Psoas muscle (tissue), 8 donors: ENCODE data around the gene DIS3. TPM values are rescaled to one million over a fixed set of nuclear protein-coding genes. Genes with fewer than 3 reads are reported as not detected.

Experiments
- ATAC-seq, 4 donors: fragments of 200-7000 bp; cut with Tn5 transposase; one replicate each; pipeline ENCODE4 v1.9.1; 2020; ENCODE audit warnings: moderate library complexity in 3 of 4, mild to moderate bottlenecking in 2 of 4
- DNase-seq, 2 donors: peaks; one replicate each; pipeline ENCODE4 v3.0.0-alpha.2; 2020
- H3K27ac ChIP-seq: fragments of 200-600 bp; one replicate; pipeline ENCODE4 v1.8.0; 2022
- H3K27me3 ChIP-seq, 3 donors: fragments of 200-600 bp in 1 of 3; one replicate each; pipeline versions ENCODE4 v1.6.1 to v1.8.0; 2013 to 2022; ENCODE audit warnings: low read length in 2 of 3, mild to moderate bottlenecking in 2 of 3, moderate library complexity in 1 of 3; ENCODE audit not compliant: insufficient read depth in 3 of 3
- H3K36me3 ChIP-seq, 2 donors: fragments of 200-600 bp in 1 of 2; one replicate each; pipeline versions ENCODE4 v1.6.1 to v1.8.0; 2013 to 2022; ENCODE audit warnings: low read depth in 1 of 2, mild to moderate bottlenecking in 1 of 2, moderate library complexity in 1 of 2; ENCODE audit not compliant: insufficient read depth in 1 of 2
- H3K4me1 ChIP-seq: fragments of 200-600 bp; one replicate; pipeline ENCODE4 v1.8.0; 2022
- H3K4me3 ChIP-seq: fragments of 200-600 bp; one replicate; pipeline ENCODE4 v1.8.0; 2022; ENCODE audit warnings: mild to moderate bottlenecking
- H3K9me3 ChIP-seq: fragments of 200-600 bp; one replicate; pipeline ENCODE4 v1.8.0; 2022
- CTCF ChIP-seq: fragments of 200-600 bp; IDR thresholded peaks from one replicate; pipeline ENCODE4 v1.8.0; 2022; ENCODE audit warnings: antibody characterized with exemption
- WGBS, 3 donors: extraction: QIAGEN DNeasy Blood & Tissue Kit; methylation state at CpG; one replicate each; pipeline versions ENCODE4 v1.1.6 to v1.1.7; 2013; 5-methylcytosine and 5-hydroxymethylcytosine counted together
- intact Hi-C, 2 donors: fragments of 100-400 bp; cut with DNase I; formaldehyde crosslinking; loops; one replicate each; pipeline versions ENCODE4 v1.11.0 to v1.14.2; 2022
- polyA plus RNA-seq, 3 donors: library from polyadenylated mRNA; stranded (reverse); fragments of 200-250 nt; gene quantifications; one replicate each; pipeline ENCODE4 v1.2.3, GENCODE V29; 2013
- total RNA-seq, 4 donors: library from RNA; stranded (reverse); fragmentation: NEBNext Ultra II Directional in 2 of 4; extraction: Animal tissue kit (Norgen Biotek cat#: 25700) in 2 of 4; gene quantifications; one replicate each; pipeline versions ENCODE4 v1.2.1 to v1.2.4, GENCODE V29; 2021 to 2023
- donor health status: healthy with polysubstance abuse.
- donor health status: DM: no; HTN: no; CAD: no; lungs with moderate emphysema.
- donor health status: Bipolar disorder and iron deficiency.
- donor health status: healthy.
- donor health status: DM: yes; HTN: yes; CAD: no.
- donor health status: DM: no; HTN: no; CAD: no.
- donor health status: DM: no; HTN: no; CAD: no.
- donor health status: DM: yes; HTN: yes; CAD: no.

Gene DIS3
- total and polyA plus RNA-seq, 7 donors: 6.4 to 19.7 (median 13.4) TPM

GRCh38 chr13:72774019-72774418, 7.7 kb downstream of the DIS3 start:
- no peak for TF ChIP-seq CTCF
- intact Hi-C loops: no loop called here
- peaks cover 2% of the 10 kb centered on the region for H3K4me1 ChIP-seq
- no peak overlapping the region for H3K27ac ChIP-seq
- H3K27me3 ChIP-seq: no peaks in the 10 kb centered on the region
- no peaks in the 10 kb centered on the region for H3K9me3 ChIP-seq
- ATAC-seq (no peak), DNase-seq (no peak)
- H3K36me3 ChIP-seq: peaks cover 16 to 94% of the 10 kb centered on the region in 2 donors
- H3K4me3 ChIP-seq: no peak overlapping the region
- 83 to 91% (median 87%) methylated on average over 2 of the region's 2 CpGs for WGBS, 3 donors

GRCh38 chr13:72763411-72763810, 18.3 kb downstream of the DIS3 start:
- H3K36me3 ChIP-seq: peaks cover 16 to 100% of the 10 kb centered on the region in 2 donors
- ATAC-seq (no peak), DNase-seq (no peak)
- TF ChIP-seq CTCF: no peak
- no peak overlapping the region for H3K27ac ChIP-seq
- intact Hi-C loops: no loop called here
- H3K27me3 ChIP-seq: no peaks in the 10 kb centered on the region
- no peak overlapping the region for H3K4me3 ChIP-seq
- no peaks in the 10 kb centered on the region for H3K4me1 ChIP-seq
- WGBS, 3 donors: 68 to 84% (median 70%) methylated on average over 2 of the region's 2 CpGs
- no peaks in the 10 kb centered on the region for H3K9me3 ChIP-seq

GRCh38 chr13:72760189-72760588, 21.5 kb downstream of the DIS3 start:
- Histone ChIP-seq H3K9me3 (no peaks in the 10 kb centered on the region), H3K4me3 (no peak overlapping the region), H3K27ac (no peak overlapping the region), H3K4me1 (no peaks in the 10 kb centered on the region), H3K36me3 (peaks cover 7 to 100% of the 10 kb centered on the region in 2 donors), H3K27me3 (no peaks in the 10 kb centered on the region)
- 95 to 96% (median 95%) methylated on average over 3 of the region's 3 CpGs for WGBS, 3 donors
- no peak for TF ChIP-seq CTCF
- ATAC-seq: no peak
- intact Hi-C loops: no loop called here
- DNase-seq: no peak

GRCh38 chr13:72757792-72758535, 23.7 kb downstream of the DIS3 start:
- no peak overlapping the region for H3K4me3 ChIP-seq
- intact Hi-C loops: no loop called here
- no peak for ATAC-seq
- no peak for TF ChIP-seq CTCF
- 69 to 71% (median 71%) methylated on average over 4 of the region's 4 CpGs for WGBS, 3 donors
- H3K27ac ChIP-seq: no peak overlapping the region
- no peaks in the 10 kb centered on the region for H3K4me1 ChIP-seq
- DNase-seq: no peak
- no peaks in the 10 kb centered on the region for H3K9me3 ChIP-seq
- H3K27me3 ChIP-seq: no peaks in the 10 kb centered on the region
- H3K36me3 ChIP-seq: peaks cover 4 to 100% of the 10 kb centered on the region in 2 donors

- H3K4me3 ChIP-seq: no peak overlapping the region
- DNase-seq (no peak), ATAC-seq (no peak)
- no peaks in the 10 kb centered on the region for H3K27me3 ChIP-seq
- no peak for TF ChIP-seq CTCF
- peaks cover 8% of the 10 kb centered on the region for H3K9me3 ChIP-seq
- H3K27ac ChIP-seq: no peak overlapping the region
- no peaks in the 10 kb centered on the region for H3K4me1 ChIP-seq
- WGBS, 3 donors: 88 to 92% (median 89%) methylated on average over 6 of the region's 6 CpGs
- intact Hi-C loops: no loop called here
- H3K36me3 ChIP-seq: peaks cover 2 to 83% of the 10 kb centered on the region in 2 donors
These were observed 27.6 kb downstream of the DIS3 start for GRCh38 chr13:72754111-72754510.
